ENCODE measurements around the gene KLK4.

KLK4 gene

DNA sequence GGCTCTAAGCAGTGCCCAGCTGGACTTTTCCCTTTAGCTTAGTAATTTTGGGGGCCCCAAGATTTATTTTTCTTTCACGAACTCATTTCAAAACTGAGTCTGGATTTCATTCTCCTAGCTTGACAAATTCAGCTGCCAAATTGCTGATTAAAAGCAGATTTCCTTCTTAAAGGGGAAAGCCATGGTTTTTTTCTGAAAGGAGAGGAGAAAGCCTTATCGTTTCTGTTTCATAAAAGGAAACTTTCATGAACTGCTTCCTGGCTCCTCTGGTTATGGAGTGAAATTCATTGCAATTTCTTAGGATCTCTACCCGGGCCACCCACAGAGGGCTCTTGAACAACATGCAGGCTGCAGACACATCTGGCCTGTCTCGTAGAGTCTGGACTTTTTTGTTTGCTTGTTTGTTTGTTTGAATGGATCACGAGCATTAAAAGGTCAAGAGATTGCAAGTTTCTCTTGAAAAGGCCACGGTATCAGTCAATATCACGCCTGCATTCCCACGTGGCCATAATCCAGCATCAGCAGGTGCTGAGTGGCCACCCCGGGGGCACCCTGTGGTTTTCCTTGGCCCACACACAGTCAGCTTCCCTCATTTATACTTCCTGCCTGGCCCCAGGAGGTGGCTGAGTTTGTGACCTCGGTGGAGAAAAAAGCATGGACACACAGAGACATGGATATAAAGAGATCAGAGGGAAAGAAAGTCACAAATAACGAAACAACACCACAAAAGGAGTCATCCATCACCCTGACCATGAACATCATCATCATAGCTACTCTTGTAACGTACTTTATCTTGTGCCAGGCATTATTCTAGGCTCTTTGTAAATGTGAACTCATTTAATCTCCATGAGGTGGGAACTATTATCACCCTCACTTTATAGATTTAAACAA lies 10.5 kb upstream of the KLK4 start:
- no peak overlapping the region for H3K4me3 ChIP-seq (replicated peaks; ENCODE audit: low read depth, low read length)
- TF ChIP-seq, protein P1, sequence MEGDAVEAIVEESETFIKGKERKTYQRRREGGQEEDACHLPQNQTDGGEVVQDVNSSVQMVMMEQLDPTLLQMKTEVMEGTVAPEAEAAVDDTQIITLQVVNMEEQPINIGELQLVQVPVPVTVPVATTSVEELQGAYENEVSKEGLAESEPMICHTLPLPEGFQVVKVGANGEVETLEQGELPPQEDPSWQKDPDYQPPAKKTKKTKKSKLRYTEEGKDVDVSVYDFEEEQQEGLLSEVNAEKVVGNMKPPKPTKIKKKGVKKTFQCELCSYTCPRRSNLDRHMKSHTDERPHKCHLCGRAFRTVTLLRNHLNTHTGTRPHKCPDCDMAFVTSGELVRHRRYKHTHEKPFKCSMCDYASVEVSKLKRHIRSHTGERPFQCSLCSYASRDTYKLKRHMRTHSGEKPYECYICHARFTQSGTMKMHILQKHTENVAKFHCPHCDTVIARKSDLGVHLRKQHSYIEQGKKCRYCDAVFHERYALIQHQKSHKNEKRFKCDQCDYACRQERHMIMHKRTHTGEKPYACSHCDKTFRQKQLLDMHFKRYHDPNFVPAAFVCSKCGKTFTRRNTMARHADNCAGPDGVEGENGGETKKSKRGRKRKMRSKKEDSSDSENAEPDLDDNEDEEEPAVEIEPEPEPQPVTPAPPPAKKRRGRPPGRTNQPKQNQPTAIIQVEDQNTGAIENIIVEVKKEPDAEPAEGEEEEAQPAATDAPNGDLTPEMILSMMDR (IDR thresholded peaks at IDR 0.05; ENCODE audit: low read depth, low read length, missing control alignments): no peak
- DNase-seq (ENCODE audit: extremely low read depth, low read depth): no peak

DNA sequence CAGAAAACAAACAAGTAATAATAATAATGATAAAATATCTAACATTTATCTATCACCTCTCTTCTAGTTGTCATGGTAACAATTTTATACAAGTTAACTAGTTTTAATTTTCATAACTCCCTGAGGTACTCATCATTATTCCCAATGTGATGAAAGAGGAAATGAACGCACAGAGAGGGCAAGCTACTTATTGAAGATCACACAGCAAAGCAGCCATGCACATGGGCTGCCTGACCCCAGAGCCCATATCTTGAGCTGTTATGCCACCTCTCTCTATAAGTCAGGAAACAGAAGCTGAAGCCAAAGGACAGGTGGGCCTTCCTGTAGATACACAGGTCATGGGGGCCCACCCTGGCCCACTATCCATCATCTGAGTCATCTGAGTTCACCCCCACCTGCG lies 4.9 kb upstream of the KLK4 start:
- TF ChIP-seq, protein P1 (IDR thresholded peaks at IDR 0.05; ENCODE audit: low read depth, low read length, missing control alignments): no peak
- no peak for DNase-seq (ENCODE audit: extremely low read depth, low read depth)
- H3K4me3 ChIP-seq (replicated peaks; ENCODE audit: low read depth, low read length): no peak overlapping the region

DNA sequence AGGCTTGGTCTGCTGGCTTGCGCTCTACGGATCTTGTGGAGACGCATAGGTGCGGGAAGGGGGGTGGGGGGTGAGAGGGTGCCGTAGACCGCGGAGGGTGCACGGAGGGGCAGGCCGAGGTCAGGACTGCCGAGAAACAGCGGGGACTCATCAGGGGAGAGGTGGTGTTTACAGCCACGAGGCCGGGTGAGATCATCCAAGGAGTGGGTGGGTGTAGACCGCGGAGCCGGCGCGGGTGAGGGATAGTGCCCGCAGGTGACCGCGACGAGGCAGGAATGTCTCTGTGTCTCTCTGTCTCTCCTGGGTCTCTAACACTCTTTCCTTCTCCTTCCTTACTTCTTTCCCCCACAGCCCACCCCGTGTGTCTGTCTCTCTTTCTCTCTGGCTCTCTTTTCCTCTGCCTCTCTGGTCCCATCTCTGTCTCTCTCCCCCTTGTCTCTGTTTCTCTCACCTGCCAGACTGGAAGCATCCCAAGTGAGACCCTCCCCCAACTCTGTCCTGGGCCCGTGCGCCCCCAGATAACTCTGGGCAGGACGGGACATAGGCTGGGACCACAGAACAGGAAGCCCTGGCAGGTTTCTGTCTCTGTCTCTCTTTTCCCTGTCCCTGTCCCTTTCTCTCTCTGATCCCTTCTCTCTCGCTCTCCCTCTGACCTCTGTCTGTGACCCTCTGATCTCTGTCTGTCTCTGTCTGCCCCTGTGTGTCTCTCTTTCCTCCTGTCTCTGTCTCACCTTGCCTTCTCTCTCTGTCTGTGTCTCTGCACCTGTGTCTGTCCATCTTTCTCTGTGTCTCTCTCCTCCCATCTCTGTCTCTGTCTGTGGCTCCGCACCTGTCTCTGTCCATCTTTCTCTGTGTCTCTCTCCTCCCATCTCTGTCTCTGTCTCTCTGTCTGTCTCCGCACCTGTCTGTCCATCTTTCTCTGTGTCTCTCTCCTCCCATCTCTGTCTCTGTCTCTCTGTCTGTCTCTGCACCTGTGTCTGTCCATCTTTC lies 1.8 kb upstream of the KLK4 start:
- TF ChIP-seq, protein P1 (IDR thresholded peaks at IDR 0.05; ENCODE audit: low read depth, low read length, missing control alignments): no peak
- no peak for DNase-seq (ENCODE audit: extremely low read depth, low read depth)
- H3K4me3 ChIP-seq (replicated peaks; ENCODE audit: low read depth, low read length): no peak overlapping the region

DNA sequence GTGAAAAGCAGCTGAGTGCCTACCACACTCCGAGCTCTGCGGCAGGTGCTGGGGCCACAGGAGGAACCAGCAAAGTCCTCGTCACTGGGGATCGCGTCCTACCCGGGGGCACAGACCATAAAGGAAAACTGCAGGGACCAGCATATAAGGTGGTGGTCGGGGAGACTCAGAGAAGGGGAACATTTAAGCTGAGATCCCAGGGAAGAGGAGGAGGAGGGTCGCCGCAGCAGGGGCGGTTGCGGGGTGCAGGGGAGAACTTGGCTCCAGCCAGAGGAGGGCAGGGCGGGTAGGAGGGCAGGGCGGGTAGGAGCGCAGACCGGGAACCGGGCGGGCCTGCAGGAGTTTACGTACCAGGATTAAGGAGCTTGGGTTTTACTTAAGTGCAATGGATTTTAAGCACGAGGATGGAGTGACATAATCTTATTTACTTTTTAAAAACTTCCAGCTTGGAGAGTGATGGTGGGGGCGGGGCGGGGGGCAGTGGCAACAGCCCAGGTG lies 956 bp upstream of the KLK4 start:
- TF ChIP-seq, protein P1 (IDR thresholded peaks at IDR 0.05; ENCODE audit: low read depth, low read length, missing control alignments): no peak
- DNase-seq (ENCODE audit: extremely low read depth, low read depth): no peak
- H3K4me3 ChIP-seq (replicated peaks; ENCODE audit: low read depth, low read length): no peak overlapping the region

DNA sequence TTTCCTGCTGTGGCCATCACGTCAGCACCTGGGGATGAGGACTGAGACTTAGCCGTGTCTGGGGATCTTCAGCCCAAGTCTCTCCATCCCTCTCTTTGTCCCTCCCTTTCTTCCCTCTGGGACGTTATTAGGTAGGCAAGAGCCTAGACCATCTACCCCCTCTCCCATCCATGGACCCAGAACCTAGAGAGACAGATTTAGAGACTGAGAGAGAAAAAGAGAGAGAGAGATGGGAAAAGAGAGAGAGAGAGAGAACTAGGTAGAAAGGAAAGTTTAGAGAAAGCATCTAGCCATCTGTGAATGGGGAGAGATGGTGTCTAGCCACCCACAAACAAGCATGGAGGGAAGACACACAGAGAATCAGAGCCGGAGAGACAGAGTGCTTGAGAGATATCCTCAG lies 473 bp downstream of the KLK4 start:
- TF ChIP-seq, protein P1 (IDR thresholded peaks at IDR 0.05; ENCODE audit: low read depth, low read length, missing control alignments): no peak
- no peak for DNase-seq (ENCODE audit: extremely low read depth, low read depth)
- no peak overlapping the region for H3K4me3 ChIP-seq (replicated peaks; ENCODE audit: low read depth, low read length)

DNA sequence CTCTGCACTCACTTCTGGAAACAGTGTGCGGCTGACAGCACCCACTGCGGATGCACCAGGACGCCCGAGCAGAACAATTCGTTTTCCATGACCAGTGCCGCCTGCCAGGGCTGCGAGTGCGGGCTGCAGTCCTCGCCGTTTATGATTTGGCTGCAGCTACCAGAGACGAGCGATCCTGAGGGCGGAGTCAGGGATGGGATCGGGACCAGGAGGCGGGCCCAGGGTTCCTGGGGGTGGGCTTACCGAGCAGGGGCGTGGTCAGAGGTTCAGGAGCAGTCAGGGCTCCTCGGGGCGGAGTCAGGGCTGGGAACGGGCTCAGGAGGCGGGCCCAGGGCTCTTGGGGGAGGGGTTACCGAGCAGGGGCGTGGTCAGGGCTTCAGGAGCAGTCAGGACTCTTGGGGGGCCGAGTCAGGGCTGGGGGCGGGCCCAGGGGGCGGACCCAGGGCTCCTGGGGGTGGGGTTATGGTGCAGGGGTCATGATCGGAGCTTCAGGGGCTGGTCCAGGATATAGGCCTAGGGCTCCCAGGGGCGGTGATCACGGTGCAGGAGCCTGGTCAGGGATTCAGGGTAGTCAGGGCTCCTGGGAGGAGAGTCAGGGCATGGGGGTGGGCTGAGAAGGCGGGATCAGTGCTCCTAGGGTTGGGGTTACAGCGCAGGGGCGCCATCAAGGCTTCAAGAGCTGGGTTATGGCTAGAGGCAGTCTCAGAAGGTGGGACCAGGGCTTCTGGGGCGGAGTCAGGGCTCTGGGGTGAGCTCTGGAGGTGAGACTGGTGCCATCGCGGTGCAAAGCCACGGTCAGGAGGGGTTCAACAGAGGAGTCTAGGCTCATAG lies 1.7 kb downstream of the KLK4 start:
- DNase-seq (ENCODE audit: extremely low read depth, low read depth): no peak
- H3K4me3 ChIP-seq (replicated peaks; ENCODE audit: low read depth, low read length): no peak overlapping the region
- TF ChIP-seq, protein P1 (IDR thresholded peaks at IDR 0.05; ENCODE audit: low read depth, low read length, missing control alignments): no peak

Data from HFF-Myc (cell line).